Tibial artery (tissue), 4 donors: ENCODE results near the gene GREB1L.
A peak's percentile ranks its signal among the peaks of the same experiment; 100 is the strongest.

Source experiments
- DNase-seq, 2 donors: peaks; one replicate each; pipeline ENCODE4 v3.0.0-alpha.2; 2019
- H3K27ac ChIP-seq, 2 donors: fragments of 200-600 bp; sonication (generic) in 1 of 2; 1 replicate in 1 of 2; 2 replicates in 1 of 2; pipeline ENCODE4 v1.5.1; 2018 to 2019; ENCODE audit warnings: mild to moderate bottlenecking in 1 of 2
- H3K27me3 ChIP-seq, 2 donors: fragments of 200-600 bp; sonication (generic) in 1 of 2; one replicate each; pipeline versions ENCODE4 v1.5.1 to v1.6.0; 2016 to 2019
- H3K36me3 ChIP-seq, 3 donors: fragments of 200-600 bp; sonication (generic) in 2 of 3; one replicate each; pipeline ENCODE4 v1.5.1; 2016 to 2019; ENCODE audit warnings: mild to moderate bottlenecking in 2 of 3
- H3K4me1 ChIP-seq, 4 donors: fragments of 200-600 bp; sonication (generic) in 2 of 4; 1 replicate in 3 of 4; 2 replicates in 1 of 4; pipeline ENCODE4 v1.5.1; 2016 to 2019
- H3K4me3 ChIP-seq, 2 donors: fragments of 200-600 bp; sonication (generic) in 1 of 2; 1 replicate in 1 of 2; 2 replicates in 1 of 2; pipeline ENCODE4 v1.5.1; 2018 to 2019; ENCODE audit warnings: mild to moderate bottlenecking in 2 of 2
- H3K9me3 ChIP-seq, 3 donors: fragments of 200-600 bp; sonication (generic) in 1 of 3; one replicate each; pipeline ENCODE4 v1.5.1; 2016 to 2019
- CTCF ChIP-seq, 2 experiments: fragments of 200-600 bp in 1 of 2; fragments of 450-650 bp in 1 of 2; IDR thresholded peaks; one replicate each; pipeline ENCODE4 v1.5.1; 2017 to 2019; ENCODE audit warnings: antibody characterized with exemption in 2 of 2, mild to moderate bottlenecking in 1 of 2, moderate library complexity in 1 of 2
- intact Hi-C: fragments of 100-400 bp; cut with DNase I; formaldehyde crosslinking; loops from one replicate; pipeline ENCODE4 v1.15.0; 2023; ENCODE audit warnings: low total_unique reads

Gene GREB1L

GRCh38 chr18:21284540-21284939, 42.5 kb downstream of the GREB1L start:
- H3K27ac ChIP-seq = peak overlapping the region; percentile 30 to 57
- H3K4me3 ChIP-seq = no peak overlapping the region
- no peaks in the 10 kb centered on the region for H3K36me3 ChIP-seq
- intact Hi-C loops = no loop called here
- DNase-seq = no peak
- TF ChIP-seq CTCF (IDR thresholded peaks at IDR 0.05) = no peak
- no peaks in the 10 kb centered on the region for H3K27me3 ChIP-seq
- H3K4me1 ChIP-seq = peaks cover 0 to 66% (median 13%) of the 10 kb centered on the region in 4 donors
- no peaks in the 10 kb centered on the region for H3K9me3 ChIP-seq

GRCh38 chr18:21289827-21290226, 47.8 kb downstream of the GREB1L start:
- intact Hi-C loops = no loop called here
- H3K27me3 ChIP-seq = no peaks in the 10 kb centered on the region
- H3K36me3 ChIP-seq = no peaks in the 10 kb centered on the region
- no peak for TF ChIP-seq CTCF (IDR thresholded peaks at IDR 0.05)
- DNase-seq = no peak
- H3K4me3 ChIP-seq = no peak overlapping the region
- H3K27ac ChIP-seq = no peak overlapping the region
- no peaks in the 10 kb centered on the region for H3K9me3 ChIP-seq
- H3K4me1 ChIP-seq = peaks cover 0 to 44% (median 9%) of the 10 kb centered on the region in 4 donors

- H3K27ac ChIP-seq = no peak overlapping the region
- no peaks in the 10 kb centered on the region for H3K27me3 ChIP-seq
- intact Hi-C loops = no loop called here
Observed at GRCh38 chr18:21291106-21291505, 49.1 kb downstream of the GREB1L start.

GRCh38 chr18:21293479-21293878, 51.4 kb downstream of the GREB1L start:
- Histone ChIP-seq H3K27me3 (no peaks in the 10 kb centered on the region), H3K4me1 (peaks cover 0 to 9% (median 2%) of the 10 kb centered on the region in 4 donors), H3K36me3 (no peaks in the 10 kb centered on the region), H3K4me3 (no peak overlapping the region), H3K9me3 (no peaks in the 10 kb centered on the region), H3K27ac (no peak overlapping the region)
- no peak for TF ChIP-seq CTCF (IDR thresholded peaks at IDR 0.05)
- DNase-seq = no peak
- intact Hi-C loops = no loop called here

More at GRCh38 chr18:21291106-21291505, 49.1 kb downstream of the GREB1L start:
- Histone ChIP-seq H3K36me3 (no peaks in the 10 kb centered on the region), H3K9me3 (no peaks in the 10 kb centered on the region), H3K4me1 (peaks cover 0 to 32% (median 9%) of the 10 kb centered on the region in 4 donors), H3K4me3 (no peak overlapping the region)
- no peak for DNase-seq
- no peak for TF ChIP-seq CTCF (IDR thresholded peaks at IDR 0.05)

GRCh38 chr18:21295101-21295500, 53.1 kb downstream of the GREB1L start:
- Histone ChIP-seq H3K36me3 (no peaks in the 10 kb centered on the region), H3K27ac (no peak overlapping the region), H3K9me3 (no peaks in the 10 kb centered on the region), H3K4me3 (no peak overlapping the region), H3K27me3 (no peaks in the 10 kb centered on the region), H3K4me1 (peaks cover 0 to 14% (median 2%) of the 10 kb centered on the region in 4 donors)
- DNase-seq = no peak
- intact Hi-C loops = no loop called here
- no peak for TF ChIP-seq CTCF (IDR thresholded peaks at IDR 0.05)

GRCh38 chr18:21296045-21296444, 54.0 kb downstream of the GREB1L start:
- no peak for DNase-seq
- Histone ChIP-seq H3K27ac (no peak overlapping the region), H3K4me3 (no peak overlapping the region), H3K9me3 (no peaks in the 10 kb centered on the region), H3K4me1 (peaks cover 0 to 20% (median 2%) of the 10 kb centered on the region in 4 donors), H3K27me3 (no peaks in the 10 kb centered on the region), H3K36me3 (no peaks in the 10 kb centered on the region)
- TF ChIP-seq CTCF (IDR thresholded peaks at IDR 0.05) = no peak
- intact Hi-C loops = no loop called here
